Keratinocyte (primary cell): ENCODE data around the gene GPX7. TPM values are rescaled to one million over a fixed set of nuclear protein-coding genes. Genes with fewer than 3 reads are reported as not detected.

Source experiments
- DNase-seq: peaks from one replicate; pipeline ENCODE4 v3.0.0-alpha.2; 2011; ENCODE audit warnings: low read depth, missing footprints, low spot score
- FAIRE-seq: peaks from 2 replicates; lab custom pipeline; 2011; peaks lifted over from hg19 to GRCh38; lab: Jason Lieb, UNC
- H2AFZ ChIP-seq: 2 replicates; pipeline ENCODE4 v1.6.0; 2012; ENCODE audit warnings: low read length, control low read depth, inconsistent platforms; ENCODE audit not compliant: control insufficient read depth
- H3K27ac ChIP-seq: 2 replicates; pipeline ENCODE4 v1.5.1; 2011; ENCODE audit warnings: low read length; ENCODE audit not compliant: control insufficient read depth, insufficient read depth
- H3K27me3 ChIP-seq: 3 replicates; pipeline ENCODE4 v1.6.0; 2011; ENCODE audit warnings: low read length; ENCODE audit not compliant: control insufficient read depth, insufficient read depth; ENCODE audit errors: extremely low read depth
- H3K36me3 ChIP-seq, 2 experiments: 2 replicates in 1 of 2; 3 replicates in 1 of 2; pipeline ENCODE4 v1.5.1; 2011; ENCODE audit warnings: low read length in 2 of 2, mild to moderate bottlenecking in 1 of 2; ENCODE audit not compliant: control insufficient read depth in 2 of 2, insufficient read depth in 2 of 2; ENCODE audit errors: extremely low read depth in 1 of 2
- H3K4me1 ChIP-seq: 3 replicates; pipeline ENCODE4 v1.5.1; 2011; ENCODE audit warnings: low read length; ENCODE audit not compliant: control insufficient read depth, insufficient read depth; ENCODE audit errors: extremely low read depth
- H3K4me2 ChIP-seq: 3 replicates; pipeline ENCODE4 v1.6.0; 2011; ENCODE audit warnings: low read depth, low read length; ENCODE audit not compliant: control insufficient read depth, insufficient read depth; ENCODE audit errors: extremely low read depth
- H3K4me3 ChIP-seq, 3 experiments: fragments of 200-600 bp in 1 of 3; sonication (generic) in 1 of 3; 2 replicates in 2 of 3; 3 replicates in 1 of 3; pipeline ENCODE4 v1.5.1; 2011 to 2016; ENCODE audit warnings: low read length in 3 of 3, mild to moderate bottlenecking in 3 of 3, control low read depth in 2 of 3, inconsistent platforms in 1 of 3, low read depth in 1 of 3, mixed read lengths in 1 of 3, mixed run types in 1 of 3, moderate library complexity in 1 of 3; ENCODE audit not compliant: control insufficient read depth in 2 of 3, insufficient read depth in 2 of 3; ENCODE audit errors: extremely low read depth in 1 of 3
- H3K79me2 ChIP-seq: 2 replicates; pipeline ENCODE4 v1.6.0; 2012; ENCODE audit warnings: low read length; ENCODE audit not compliant: control insufficient read depth, insufficient read depth
- H3K9ac ChIP-seq: 3 replicates; pipeline ENCODE4 v1.6.0; 2011; ENCODE audit warnings: low read length; ENCODE audit not compliant: control insufficient read depth, insufficient read depth; ENCODE audit errors: extremely low read depth
- H3K9me1 ChIP-seq: 3 replicates; pipeline ENCODE4 v1.6.0; 2011; ENCODE audit warnings: low read length; ENCODE audit not compliant: control insufficient read depth, insufficient read depth; ENCODE audit errors: extremely low read depth
- H3K9me3 ChIP-seq: 2 replicates; pipeline ENCODE4 v1.5.1; 2012; ENCODE audit warnings: low read depth, low read length; ENCODE audit not compliant: control insufficient read depth
- H4K20me1 ChIP-seq: 3 replicates; pipeline ENCODE4 v1.6.0; 2011; ENCODE audit warnings: low read length; ENCODE audit not compliant: control insufficient read depth, insufficient read depth; ENCODE audit errors: extremely low read depth
- EZH2 ChIP-seq: IDR thresholded peaks from one replicate; pipeline ENCODE4 v1.6.1; 2012; ENCODE audit warnings: inconsistent platforms, mild to moderate bottlenecking, low read length, moderate library complexity
- dilution Hi-C: fragments of 300-500 bp; cut with MboI; formaldehyde crosslinking; loops from one replicate; pipeline ENCODE4 v1.7.0; 2020; ENCODE audit warnings: low sequenced_read_pairs; ENCODE audit not compliant: extremely low pct_ligation_motif_present
- polyA plus RNA-seq, 5 experiments: library from polyadenylated mRNA; depleted of rRNA in 3 of 5; stranded (reverse) in 3 of 5; stranded (forward) in 1 of 5; unstranded in 1 of 5; fragments of >200 nt; gene quantifications; 1 replicate in 1 of 5; 2 replicates in 3 of 5; 3 replicates in 1 of 5; pipeline versions ENCODE4 v1.2.1 to v1.2.3, GENCODE V29; 2011 to 2012; ENCODE audit warnings: missing spikeins in 2 of 5, low read depth in 1 of 5, low replicate concordance in 1 of 5
- TF ChIP-seq, protein P1 (sequence below), 3 experiments: IDR thresholded peaks in 1 of 3; conservative IDR thresholded peaks in 1 of 3; optimal IDR thresholded peaks in 1 of 3; 2 replicates in 2 of 3; 3 replicates in 1 of 3; pipeline versions ENCODE3 to v1.5.1; 2011; ENCODE audit warnings: low read length in 3 of 3, mild to moderate bottlenecking in 3 of 3, moderate library complexity in 2 of 3, control low read depth in 1 of 3, inconsistent platforms in 1 of 3; ENCODE audit not compliant: insufficient read depth in 2 of 3; ENCODE audit errors: extremely low read depth in 1 of 3

The GPX7 gene
- polyA plus RNA-seq, 1 donor (not counting 4 experiments of a cell fraction or from before 2014, with no cell fraction given): 0.49 TPM

DNA sequence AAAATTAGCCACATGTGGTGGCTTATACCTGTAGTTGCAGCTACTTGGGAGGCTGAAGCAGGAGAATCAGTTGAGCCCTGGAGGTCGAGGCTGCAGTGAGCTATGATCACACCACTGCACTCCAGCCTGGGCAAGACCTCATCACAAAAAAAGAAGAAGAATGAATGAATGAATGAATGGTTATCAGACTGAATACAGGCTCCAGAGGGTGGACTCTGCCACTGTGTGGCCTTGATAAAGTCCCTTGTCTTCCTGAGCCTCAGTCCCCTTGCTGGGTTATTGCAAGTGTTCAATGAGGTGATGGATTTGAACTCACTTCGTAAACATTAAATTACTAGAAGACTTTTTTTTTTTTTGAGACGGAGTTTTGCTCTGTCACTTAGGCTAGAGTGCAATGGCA lies 55.5 kb downstream of the GPX7 start:
- DNase-seq: no peak
- H4K20me1 ChIP-seq: no peaks in the 10 kb centered on the region
- H3K27ac ChIP-seq: no peak overlapping the region
- peaks cover 25% of the 10 kb centered on the region for H3K4me1 ChIP-seq
- H3K4me2 ChIP-seq: no peak overlapping the region
- TF ChIP-seq, protein P1, sequence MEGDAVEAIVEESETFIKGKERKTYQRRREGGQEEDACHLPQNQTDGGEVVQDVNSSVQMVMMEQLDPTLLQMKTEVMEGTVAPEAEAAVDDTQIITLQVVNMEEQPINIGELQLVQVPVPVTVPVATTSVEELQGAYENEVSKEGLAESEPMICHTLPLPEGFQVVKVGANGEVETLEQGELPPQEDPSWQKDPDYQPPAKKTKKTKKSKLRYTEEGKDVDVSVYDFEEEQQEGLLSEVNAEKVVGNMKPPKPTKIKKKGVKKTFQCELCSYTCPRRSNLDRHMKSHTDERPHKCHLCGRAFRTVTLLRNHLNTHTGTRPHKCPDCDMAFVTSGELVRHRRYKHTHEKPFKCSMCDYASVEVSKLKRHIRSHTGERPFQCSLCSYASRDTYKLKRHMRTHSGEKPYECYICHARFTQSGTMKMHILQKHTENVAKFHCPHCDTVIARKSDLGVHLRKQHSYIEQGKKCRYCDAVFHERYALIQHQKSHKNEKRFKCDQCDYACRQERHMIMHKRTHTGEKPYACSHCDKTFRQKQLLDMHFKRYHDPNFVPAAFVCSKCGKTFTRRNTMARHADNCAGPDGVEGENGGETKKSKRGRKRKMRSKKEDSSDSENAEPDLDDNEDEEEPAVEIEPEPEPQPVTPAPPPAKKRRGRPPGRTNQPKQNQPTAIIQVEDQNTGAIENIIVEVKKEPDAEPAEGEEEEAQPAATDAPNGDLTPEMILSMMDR (optimal IDR thresholded peaks at IDR 0.05 in 1 of 3, IDR thresholded peaks at IDR 0.05 in 1 of 3, conservative IDR thresholded peaks at IDR 0.05 in 1 of 3; ENCODE audit: extremely low read depth in 1 of 3, insufficient read depth in 2 of 3, low read length in 3 of 3): no peak
- no peak for TF ChIP-seq EZH2
- no peaks in the 10 kb centered on the region for H3K79me2 ChIP-seq
- no peaks in the 10 kb centered on the region for H3K36me3 ChIP-seq
- H3K4me3 ChIP-seq: no peak overlapping the region
- no peak overlapping the region for H3K9ac ChIP-seq
- no peaks in the 10 kb centered on the region for H3K27me3 ChIP-seq
- H3K9me1 ChIP-seq: no peaks in the 10 kb centered on the region
- H2AFZ ChIP-seq: no peak overlapping the region
- FAIRE-seq: no peak
- H3K9me3 ChIP-seq: no peaks in the 10 kb centered on the region
- dilution Hi-C loops: no loop called here

Other genes starting within 250 kb of the GPX7 start
- 12.5 to 14.4 TPM (median 13.6 TPM) in 3 replicates for gene CC2D1B, start 236.2 kb upstream of the GPX7 start, polyA plus RNA-seq
- gene ORC1, start 197.9 kb upstream of the GPX7 start, polyA plus RNA-seq: 1.1 to 6.5 TPM (median 5.8 TPM) in 3 replicates
- 13.5 to 29.5 TPM (median 21.6 TPM) in 3 replicates for gene PRPF38A, start 197.8 kb upstream of the GPX7 start, polyA plus RNA-seq
- 16.5 to 27.5 TPM (median 24.2 TPM) in 3 replicates for gene TUT4, start 49.3 kb upstream of the GPX7 start, polyA plus RNA-seq
- gene SHISAL2A, start 30.8 kb downstream of the GPX7 start, polyA plus RNA-seq: 0.04 to 0.17 TPM in 2 of 3 replicates, not detected in the other
- gene COA7, start 96.0 kb downstream of the GPX7 start, polyA plus RNA-seq: 22.6 to 27.4 TPM (median 23.5 TPM) in 3 replicates
- gene ZYG11B, start 124.1 kb downstream of the GPX7 start, polyA plus RNA-seq: 11.9 to 13.9 TPM (median 13.4 TPM) in 3 replicates
- 0.40 to 0.65 TPM (median 0.64 TPM) in 3 replicates for gene ZYG11A, start 240.4 kb downstream of the GPX7 start, polyA plus RNA-seq